ENCODE measurements around the gene ABITRAM. TPM values are rescaled to one million over a fixed set of nuclear protein-coding genes. Genes with fewer than 3 reads are reported as not detected.

Gene ABITRAM
- polyA plus RNA-seq, 3 donors, result 15.9 to 27.5 (median 16.1) TPM

GRCh38 chr9:108980893-108981292, 46.7 kb downstream of the ABITRAM start:
- DNase-seq, result no peak
- no peak overlapping the region for H3K27ac Mint-ChIP-seq
- H3K4me1 Mint-ChIP-seq, result no peaks in the 10 kb centered on the region
- Histone ChIP-seq H3K79me2 (ENCODE audit: insufficient read depth, low read length) (no peaks in the 10 kb centered on the region), H3K36me3 (replicated peaks in 1 of 2; ENCODE audit: control insufficient read depth in 1 of 2, insufficient read depth in 2 of 2, low read length in 2 of 2) (no peaks in the 10 kb centered on the region), H4K20me1 (ENCODE audit: insufficient read depth, low read length) (no peaks in the 10 kb centered on the region), H3K9me3 (replicated peaks in 1 of 2; ENCODE audit: control insufficient read depth in 1 of 2, insufficient read depth in 1 of 2, low read length in 2 of 2) (no peaks in the 10 kb centered on the region), H3K27ac (ENCODE audit: low read depth in 1 of 2, low read length in 2 of 2) (no peak overlapping the region), H3K4me3 (replicated peaks in 1 of 3; ENCODE audit: low read depth in 2 of 3, low read length in 3 of 3) (no peak overlapping the region), H3K4me1 (ENCODE audit: control insufficient read depth in 1 of 2, insufficient read depth in 2 of 2, low read length in 2 of 2) (no peaks in the 10 kb centered on the region), H2AFZ (ENCODE audit: insufficient read depth, low read depth, low read length, poor library complexity, severe bottlenecking) (no peak overlapping the region), H3K9ac (ENCODE audit: insufficient read depth, low read length, poor library complexity, severe bottlenecking) (no peak overlapping the region), H3K4me2 (replicated peaks; ENCODE audit: extremely low read depth, low read length, poor library complexity, severe bottlenecking) (no peak overlapping the region), H3K27me3 (ENCODE audit: control insufficient read depth in 2 of 2, insufficient read depth in 2 of 2, low read length in 2 of 2) (no peaks in the 10 kb centered on the region)
- intact Hi-C loops (cut with micrococcal nuclease), result no loop called here
- peaks cover 7 to 20% of the 10 kb centered on the region in 2 donors for H3K36me3 Mint-ChIP-seq
- WGBS (ENCODE audit: insufficient coverage), result no CpG with 5 or more reads among the region's 2 CpGs
- H3K4me3 Mint-ChIP-seq, result no peak overlapping the region
- peaks cover 0 to 1% (median 0%) of the 10 kb centered on the region in 3 donors for H3K27me3 Mint-ChIP-seq (ENCODE audit: low read depth in 3 of 3)
- H3K9me3 Mint-ChIP-seq, result no peaks in the 10 kb centered on the region
- TF ChIP-seq, protein P1, sequence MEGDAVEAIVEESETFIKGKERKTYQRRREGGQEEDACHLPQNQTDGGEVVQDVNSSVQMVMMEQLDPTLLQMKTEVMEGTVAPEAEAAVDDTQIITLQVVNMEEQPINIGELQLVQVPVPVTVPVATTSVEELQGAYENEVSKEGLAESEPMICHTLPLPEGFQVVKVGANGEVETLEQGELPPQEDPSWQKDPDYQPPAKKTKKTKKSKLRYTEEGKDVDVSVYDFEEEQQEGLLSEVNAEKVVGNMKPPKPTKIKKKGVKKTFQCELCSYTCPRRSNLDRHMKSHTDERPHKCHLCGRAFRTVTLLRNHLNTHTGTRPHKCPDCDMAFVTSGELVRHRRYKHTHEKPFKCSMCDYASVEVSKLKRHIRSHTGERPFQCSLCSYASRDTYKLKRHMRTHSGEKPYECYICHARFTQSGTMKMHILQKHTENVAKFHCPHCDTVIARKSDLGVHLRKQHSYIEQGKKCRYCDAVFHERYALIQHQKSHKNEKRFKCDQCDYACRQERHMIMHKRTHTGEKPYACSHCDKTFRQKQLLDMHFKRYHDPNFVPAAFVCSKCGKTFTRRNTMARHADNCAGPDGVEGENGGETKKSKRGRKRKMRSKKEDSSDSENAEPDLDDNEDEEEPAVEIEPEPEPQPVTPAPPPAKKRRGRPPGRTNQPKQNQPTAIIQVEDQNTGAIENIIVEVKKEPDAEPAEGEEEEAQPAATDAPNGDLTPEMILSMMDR (IDR thresholded peaks at IDR 0.05), result no peak

GRCh38 chr9:108983885-108984284, 49.7 kb downstream of the ABITRAM start:
- no peak overlapping the region for H3K4me3 ChIP-seq (replicated peaks in 1 of 3; ENCODE audit: low read depth in 2 of 3, low read length in 3 of 3)
- Mint-ChIP-seq H3K27ac (no peak overlapping the region), H3K36me3 (peaks cover 8 to 22% of the 10 kb centered on the region in 2 donors), H3K4me3 (no peak overlapping the region), H3K9me3 (peaks cover 0 to 3% (median 0%) of the 10 kb centered on the region in 7 donors), H3K4me1 (no peaks in the 10 kb centered on the region), H3K27me3 (ENCODE audit: low read depth in 3 of 3) (peaks cover 0 to 1% (median 0%) of the 10 kb centered on the region in 3 donors)
- intact Hi-C loops (cut with micrococcal nuclease), result no loop called here
- DNase-seq, result no peak
- no peaks in the 10 kb centered on the region for H3K4me1 ChIP-seq (ENCODE audit: control insufficient read depth in 1 of 2, insufficient read depth in 2 of 2, low read length in 2 of 2)
- H3K36me3 ChIP-seq (replicated peaks in 1 of 2; ENCODE audit: control insufficient read depth in 1 of 2, insufficient read depth in 2 of 2, low read length in 2 of 2), result no peaks in the 10 kb centered on the region
- no peak overlapping the region for H2AFZ ChIP-seq (ENCODE audit: insufficient read depth, low read depth, low read length, poor library complexity, severe bottlenecking)
- H3K79me2 ChIP-seq (ENCODE audit: insufficient read depth, low read length), result no peaks in the 10 kb centered on the region
- H3K27ac ChIP-seq (ENCODE audit: low read depth in 1 of 2, low read length in 2 of 2), result no peak overlapping the region
- no peaks in the 10 kb centered on the region for H3K9me3 ChIP-seq (replicated peaks in 1 of 2; ENCODE audit: control insufficient read depth in 1 of 2, insufficient read depth in 1 of 2, low read length in 2 of 2)
- H3K27me3 ChIP-seq (ENCODE audit: control insufficient read depth in 2 of 2, insufficient read depth in 2 of 2, low read length in 2 of 2), result no peaks in the 10 kb centered on the region
- TF ChIP-seq, protein P1 (IDR thresholded peaks at IDR 0.05), result no peak
- H4K20me1 ChIP-seq (ENCODE audit: insufficient read depth, low read length), result no peaks in the 10 kb centered on the region
- no peak overlapping the region for H3K9ac ChIP-seq (ENCODE audit: insufficient read depth, low read length, poor library complexity, severe bottlenecking)
- H3K4me2 ChIP-seq (replicated peaks; ENCODE audit: extremely low read depth, low read length, poor library complexity, severe bottlenecking), result no peak overlapping the region

Other genes starting within 250 kb of the ABITRAM start
- under 1 TPM in 1 of 3 donors, not detected in 2; 0.05 TPM for gene ACTL7B, start 78.4 kb upstream of the ABITRAM start, polyA plus RNA-seq
- gene ACTL7A, start 72.1 kb upstream of the ABITRAM start, polyA plus RNA-seq, result not detected
- 10 to 100 TPM in 2 of 3 donors, 1 to 10 TPM in 1; 7.9 to 12.2 (median 11.1) TPM for gene ELP1, start 276 bp upstream of the ABITRAM start, polyA plus RNA-seq
- under 1 TPM; 0.10 to 0.39 (median 0.25) TPM for gene CTNNAL1, start 79.1 kb downstream of the ABITRAM start, polyA plus RNA-seq
- gene TMEM245, start 185.5 kb downstream of the ABITRAM start, polyA plus RNA-seq, result 10 to 100 TPM in 1 of 3 donors, 1 to 10 TPM in 2; 6.9 to 11.3 (median 9.7) TPM
- gene FRRS1L, start 232.8 kb downstream of the ABITRAM start, polyA plus RNA-seq, result not detected

Measured in CD14-positive monocyte (primary cell).